GM03348 (cell line): ENCODE data around the gene WIZ.
"Not testable (repeated sequence)": the region's sequence is repeated elsewhere in the genome, so short reads cannot be mapped to it uniquely, and the experiment has no call there.

ENCODE experiments used
- DNase-seq: peaks from one replicate; pipeline ENCODE4 v3.0.0; 2012; ENCODE audit warnings: low spot score

Gene WIZ

DNA sequence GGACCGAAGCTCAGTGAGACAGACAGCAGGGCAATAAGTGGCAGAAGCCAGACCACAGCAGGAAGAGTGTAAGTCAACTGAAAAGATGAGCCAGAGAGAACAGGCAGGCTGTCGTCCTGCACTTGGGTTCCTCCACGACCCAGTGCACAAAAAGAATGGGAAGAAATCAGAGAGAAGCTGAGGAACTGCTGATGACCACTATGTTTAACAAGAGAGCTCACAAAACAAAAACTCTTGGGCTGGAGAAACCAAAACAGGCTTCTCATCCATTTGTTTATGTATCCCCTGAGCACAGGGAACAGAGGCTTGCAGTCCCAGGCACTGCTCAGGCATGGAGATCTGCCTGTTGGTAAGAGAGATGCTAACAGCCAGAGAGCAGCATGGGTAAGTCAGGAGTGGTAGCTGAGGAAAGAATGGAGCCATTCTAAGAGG is 45.0 kb downstream of the WIZ start:
- no peak for DNase-seq

DNA sequence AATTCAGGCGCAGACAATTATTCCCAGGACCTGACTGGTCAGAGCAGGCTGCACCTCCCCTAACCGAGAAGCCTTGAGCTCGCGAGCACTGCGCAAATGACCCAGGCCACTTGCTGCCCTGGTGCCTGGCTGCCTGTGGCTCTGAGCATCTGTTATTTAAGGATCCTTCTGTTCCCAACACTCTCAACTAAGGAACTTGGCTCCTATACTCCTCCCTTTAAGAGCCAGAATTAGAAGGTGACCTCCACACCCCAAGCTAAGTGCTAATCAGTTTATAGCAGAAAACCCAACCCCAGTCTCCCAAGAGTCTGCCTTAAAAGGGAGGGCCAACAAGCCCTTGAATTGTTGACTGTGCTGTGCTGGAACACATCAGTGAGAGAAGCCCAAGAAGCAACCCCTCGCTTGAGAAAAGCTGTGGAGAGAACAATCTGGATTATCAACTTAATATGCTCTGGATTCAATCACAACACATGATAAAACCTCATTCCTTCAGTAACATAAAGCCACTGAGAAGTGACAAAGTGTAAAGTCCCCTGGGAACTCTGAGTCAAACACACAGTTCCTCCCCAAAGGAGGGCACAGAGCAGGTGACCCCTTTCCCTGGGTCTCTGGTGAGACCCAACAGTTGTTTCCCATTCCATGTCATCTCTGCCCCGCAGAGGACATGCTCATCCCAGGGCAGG is 45.5 kb downstream of the WIZ start:
- no peak for DNase-seq

DNA sequence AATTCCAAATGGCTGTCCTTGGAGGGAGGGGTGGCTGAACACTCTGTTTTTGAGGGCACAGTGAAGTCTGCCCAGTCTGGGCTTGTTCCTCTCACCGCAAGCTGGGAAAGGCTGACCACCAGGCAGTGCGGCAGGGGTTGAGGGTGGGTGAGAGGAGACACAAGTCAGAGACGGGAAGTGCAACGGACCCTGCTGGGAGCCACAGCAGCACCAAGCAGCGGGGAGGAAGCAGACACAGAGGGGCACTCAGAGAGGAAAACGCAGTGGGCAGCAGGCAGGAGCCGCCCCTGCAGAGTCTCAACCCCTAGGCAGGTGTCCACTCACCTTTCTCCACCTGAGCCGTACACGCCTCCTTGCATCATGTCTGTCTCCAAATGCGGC is 46.6 kb downstream of the WIZ start:
- no peak for DNase-seq

DNA sequence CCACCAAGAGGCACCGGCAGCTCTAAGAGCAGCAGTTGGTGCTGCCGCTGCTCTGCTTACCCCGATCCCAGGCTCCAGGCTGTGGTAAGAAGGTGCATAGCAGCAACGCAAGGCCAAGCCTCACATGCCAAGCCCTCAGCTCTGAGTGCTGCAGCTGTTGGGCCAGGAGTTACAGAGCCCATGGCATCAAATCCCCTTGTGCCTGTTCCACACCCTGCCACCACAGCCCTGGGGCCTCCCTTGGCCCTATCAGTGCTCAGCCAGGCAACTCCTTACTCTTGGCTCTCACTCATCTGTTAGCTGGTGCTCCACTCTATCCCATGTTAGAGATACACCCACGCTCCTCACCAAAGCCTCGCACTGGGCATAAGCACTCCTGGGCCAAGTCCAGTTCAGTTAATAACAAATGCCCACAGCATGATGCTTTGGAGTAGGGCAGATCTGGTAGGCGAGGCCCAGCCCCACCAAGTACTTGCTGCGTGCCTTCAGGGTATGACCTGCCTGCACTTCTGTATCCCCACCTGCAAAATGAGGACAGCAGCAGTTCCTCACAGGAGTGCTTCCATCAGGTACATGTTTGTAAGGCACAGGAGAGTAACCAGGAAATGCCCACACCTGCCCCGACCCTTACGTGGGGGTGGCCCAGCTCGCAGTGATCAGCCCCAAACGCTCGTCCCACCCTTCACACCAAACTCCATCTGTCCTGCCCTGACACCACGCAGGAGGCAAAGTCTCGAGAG is 47.2 kb downstream of the WIZ start:
- no peak for DNase-seq

DNA sequence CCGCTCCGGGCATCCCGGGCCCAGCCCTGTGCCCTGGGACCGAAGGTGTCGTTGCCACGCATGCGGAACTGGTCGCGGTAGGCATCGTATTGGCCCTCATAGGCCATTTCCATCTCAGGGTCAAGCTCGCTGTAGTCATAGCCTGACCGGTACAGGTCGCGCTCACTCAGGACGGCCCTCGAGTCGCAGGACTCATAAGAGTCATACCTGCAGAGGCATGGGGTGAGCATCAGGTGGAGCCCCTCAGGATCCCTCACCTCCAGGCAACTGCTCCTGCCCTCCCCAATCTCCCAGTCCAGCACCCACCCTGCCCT is 48.4 kb downstream of the WIZ start:
- DNase-seq = no peak

DNA sequence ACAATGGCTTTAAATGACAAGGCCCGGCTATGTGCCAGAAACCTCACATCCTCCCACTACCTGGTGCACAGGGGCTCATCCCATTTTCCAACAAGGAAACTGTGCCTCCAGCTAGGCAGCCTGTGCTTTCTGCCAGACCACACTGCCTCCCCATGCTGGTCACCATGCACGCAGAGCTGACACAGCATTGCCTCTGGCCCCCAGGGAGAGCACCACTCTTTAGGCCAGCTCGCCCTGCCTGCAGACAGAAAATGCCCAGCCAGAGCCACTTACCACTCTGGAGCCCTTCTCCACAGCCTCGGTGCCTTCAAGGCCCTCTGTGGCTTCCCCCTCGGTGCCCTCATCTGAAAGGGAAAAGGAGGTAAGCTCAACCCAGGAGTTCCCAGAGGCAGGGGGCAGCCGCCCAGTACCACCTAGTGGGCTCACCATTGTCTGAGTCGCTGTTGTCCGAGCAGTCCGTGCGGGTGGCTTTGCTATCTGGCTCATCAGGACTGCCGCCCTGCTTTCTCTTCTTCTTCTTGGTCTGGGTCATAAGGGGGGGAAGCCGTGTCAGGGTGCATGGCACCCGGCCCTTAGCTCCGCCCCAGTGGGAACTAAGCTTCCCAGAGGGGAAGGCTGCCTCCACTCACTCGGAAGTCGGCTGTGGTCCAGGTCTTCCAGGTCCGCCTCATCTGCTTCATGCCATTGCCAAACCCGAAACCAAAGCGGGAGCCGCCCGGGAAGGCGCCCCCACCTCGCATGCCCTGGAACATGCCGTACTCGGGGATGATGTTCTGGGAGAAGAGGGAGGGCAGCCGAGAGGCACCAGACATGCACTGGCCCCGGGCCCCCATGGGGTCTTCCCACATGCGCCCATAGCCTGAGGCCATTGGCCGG is 49.0 kb downstream of the WIZ start:
- no peak for DNase-seq

DNA sequence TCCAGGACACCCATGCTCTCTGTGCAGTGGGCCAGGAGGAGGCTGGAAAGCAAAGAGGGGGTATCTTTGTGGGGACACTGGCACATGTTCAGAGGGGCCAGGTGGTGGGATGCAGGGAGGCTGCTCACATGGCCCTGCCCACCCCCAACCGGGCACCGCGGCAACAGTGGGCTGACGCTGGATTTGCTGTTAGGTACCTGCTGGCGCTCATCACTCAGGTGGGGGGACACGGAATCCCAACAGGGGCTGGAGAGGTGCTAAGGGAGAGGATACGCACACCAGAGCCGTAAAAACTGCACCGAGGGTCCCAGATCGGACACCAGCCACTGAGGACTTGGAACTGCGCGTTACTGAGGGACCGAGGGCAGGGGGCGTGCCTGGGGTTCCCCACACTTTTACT is 50.1 kb downstream of the WIZ start:
- no peak for DNase-seq

DNA sequence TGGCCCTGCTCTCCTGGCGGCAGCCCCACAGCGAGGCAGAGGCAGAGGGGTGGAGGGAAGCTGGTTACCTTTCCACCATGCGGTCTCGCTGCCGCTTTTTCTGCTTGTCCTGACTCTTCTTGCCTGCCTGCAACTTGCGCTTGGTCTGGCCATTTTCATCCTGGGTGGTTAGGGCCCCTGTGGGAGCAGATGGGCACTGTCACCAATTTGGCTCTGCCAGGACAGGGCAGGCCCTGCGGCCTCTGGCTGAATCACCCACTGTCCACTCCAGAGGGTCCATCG is 50.6 kb downstream of the WIZ start:
- no peak for DNase-seq

DNA sequence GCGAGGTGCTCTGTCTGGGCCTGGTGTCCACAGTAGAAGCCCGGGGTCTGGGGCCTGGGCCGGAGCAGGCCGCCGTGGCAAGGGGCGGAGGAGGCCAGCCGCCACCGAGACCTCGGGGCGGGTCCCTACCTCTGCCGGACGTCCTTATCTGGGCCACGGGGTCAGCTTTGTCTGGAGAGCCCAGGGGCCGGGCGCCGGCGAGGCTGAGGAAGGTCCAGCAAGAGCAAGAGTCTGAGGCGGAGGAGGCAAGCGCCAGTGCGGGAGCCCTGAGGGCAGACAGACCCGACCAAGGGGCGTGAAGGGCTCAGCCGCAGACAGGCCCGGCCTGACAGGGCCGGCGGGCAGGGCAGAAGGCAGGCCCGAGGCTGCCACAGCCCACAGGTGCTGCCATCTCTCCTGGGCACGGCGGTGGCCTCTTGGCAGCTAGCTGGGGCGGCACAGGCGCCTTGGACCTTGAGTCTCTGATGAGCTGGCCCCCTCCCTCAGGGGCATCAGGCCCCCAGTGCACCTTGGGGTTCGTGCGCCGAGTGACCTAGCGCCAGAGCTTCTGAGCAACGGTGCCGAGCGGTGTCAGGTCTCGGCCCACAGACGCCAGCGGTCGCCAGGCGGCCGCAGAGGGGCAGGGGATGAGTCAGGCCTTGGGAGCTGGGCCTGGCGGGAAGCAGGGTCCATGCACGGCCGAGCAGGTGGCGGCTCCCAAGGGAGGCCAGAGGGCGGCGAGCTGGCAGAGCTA is 51.1 kb downstream of the WIZ start:
- no peak for DNase-seq

DNA sequence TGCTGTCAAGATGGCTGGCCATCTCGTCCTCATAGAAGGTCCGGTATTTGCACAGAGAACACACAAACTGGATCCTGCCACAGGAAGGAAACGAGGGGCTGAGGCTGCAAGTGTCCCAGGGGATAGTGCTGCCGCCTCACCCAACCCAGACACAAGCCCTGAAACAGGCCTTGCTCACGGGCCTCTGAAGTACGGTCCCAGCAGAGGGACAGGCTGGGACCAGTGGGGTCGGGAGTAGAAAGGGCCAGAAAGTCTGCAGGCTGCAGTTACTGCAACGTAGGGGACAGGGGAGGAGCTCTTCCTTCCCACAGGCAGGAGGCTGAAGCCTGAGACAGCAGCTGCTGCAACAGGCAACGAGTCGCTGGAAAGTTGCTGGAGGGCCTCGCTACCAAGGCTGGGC is 52.0 kb downstream of the WIZ start:
- no peak for DNase-seq

DNA sequence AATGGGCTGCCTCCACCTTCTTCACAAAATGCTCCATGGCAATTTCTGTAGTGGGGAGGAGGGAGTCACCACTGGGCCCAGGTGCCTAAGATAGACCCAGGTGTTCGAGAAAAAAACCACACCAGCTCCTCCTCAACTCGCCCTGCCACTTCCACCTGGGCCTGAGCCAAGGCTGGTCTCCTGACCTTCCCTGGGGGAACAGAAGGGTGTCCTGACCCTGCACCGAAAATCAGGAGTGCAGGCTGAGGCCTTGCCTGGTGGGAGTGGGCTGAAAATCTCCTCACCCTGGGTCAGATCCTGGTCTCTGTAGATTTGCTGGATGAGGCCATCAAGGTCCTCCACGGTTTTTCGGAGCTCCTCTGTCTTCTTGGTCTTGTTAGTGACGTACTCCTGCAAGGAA is 52.5 kb downstream of the WIZ start:
- DNase-seq = no peak

DNA sequence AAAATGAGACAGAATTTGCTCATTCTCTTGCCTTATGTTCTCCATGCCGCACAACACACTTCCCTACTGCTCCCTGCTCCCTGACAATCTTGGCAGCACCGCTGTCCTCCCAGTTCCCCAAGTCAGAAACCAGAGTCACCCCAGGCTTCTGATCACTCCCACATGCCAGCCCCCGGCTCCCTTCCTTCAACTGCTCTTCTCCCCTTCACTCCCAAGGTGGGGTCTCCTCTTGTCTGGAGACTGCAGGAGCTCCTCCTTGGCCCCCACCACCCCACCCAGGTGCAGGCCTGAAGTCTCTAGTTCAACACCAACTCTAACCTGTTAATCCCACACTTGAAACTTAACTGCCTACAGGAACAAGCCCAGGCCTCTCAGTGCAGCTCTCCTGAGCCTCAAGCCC is 53.3 kb downstream of the WIZ start:
- DNase-seq = no peak

DNA sequence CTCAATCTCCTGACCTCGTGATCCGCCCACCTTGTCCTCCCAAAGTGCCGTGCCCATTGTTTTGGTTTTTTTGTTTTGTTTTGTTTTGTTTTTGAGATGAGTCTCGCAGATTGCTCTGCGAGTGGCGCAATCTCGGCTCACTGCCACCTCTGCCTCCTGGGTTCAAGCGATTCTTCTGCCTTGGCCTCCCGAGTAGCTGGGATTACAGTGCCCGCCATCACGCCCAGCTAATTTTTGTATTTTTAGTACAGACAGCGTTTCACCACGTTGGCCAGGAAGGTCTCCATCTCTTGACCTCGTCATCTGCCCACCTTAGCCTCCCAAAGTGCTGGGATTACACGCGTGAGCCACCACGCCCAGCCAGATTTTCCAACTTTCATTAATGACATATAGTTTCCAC is 54.5 kb downstream of the WIZ start:
- DNase-seq = not testable (repeated sequence)

DNA sequence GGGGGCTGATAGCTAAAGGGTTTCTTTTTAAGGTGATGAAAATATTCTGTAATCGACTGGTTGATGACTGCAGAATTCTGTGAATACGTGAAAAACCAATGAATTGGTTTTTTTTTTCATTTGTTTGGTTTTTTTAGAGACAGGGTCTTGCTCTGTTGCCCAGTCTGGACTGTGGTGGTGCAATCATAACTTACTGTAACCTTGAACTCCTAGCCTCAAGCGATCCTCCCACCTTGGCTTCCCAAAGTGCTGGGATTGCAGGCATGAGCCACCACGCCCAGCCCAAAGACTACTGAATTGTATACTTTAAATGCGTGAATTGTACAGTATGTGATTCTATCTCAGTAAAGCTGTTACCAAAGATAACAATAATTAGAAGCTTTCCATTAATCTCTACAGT is 55.3 kb downstream of the WIZ start:
- DNase-seq = no peak

DNA sequence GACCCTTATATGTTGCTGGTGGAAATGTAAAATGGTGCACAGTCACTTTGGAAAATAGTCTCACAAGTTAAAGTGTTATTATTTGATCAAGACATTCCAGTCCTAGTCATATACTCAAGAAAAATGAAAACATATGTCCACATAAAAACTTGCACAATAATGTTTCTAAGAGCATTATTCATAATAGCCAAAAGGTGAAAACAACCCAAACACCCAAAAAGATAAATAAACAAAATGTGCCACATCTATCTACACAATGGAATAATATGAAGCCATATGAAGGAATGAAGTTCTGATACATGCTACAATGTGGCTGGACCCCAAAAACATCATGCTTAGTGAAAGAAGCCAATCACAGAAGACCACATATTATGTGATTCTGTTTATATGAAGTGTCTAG is 55.8 kb downstream of the WIZ start:
- DNase-seq = no peak

DNA sequence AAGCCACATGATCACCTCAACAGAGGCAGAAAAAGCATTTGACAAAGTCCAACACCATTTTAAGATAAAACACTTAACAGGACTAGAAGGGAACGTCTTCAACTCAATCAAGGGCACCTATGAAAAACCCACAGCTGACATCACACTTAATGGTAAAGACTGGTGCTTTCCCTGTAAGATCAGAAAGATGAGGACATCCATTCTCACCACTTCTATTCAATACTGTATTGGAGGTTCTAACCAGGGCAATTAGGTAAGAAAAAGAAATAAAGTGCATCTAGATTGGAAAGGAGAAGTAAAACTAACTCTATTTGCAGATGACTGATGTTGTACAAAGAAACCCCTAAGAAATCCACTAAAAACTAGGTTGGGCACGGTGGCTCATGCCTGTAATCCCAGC is 58.9 kb downstream of the WIZ start:
- DNase-seq = no peak

DNA sequence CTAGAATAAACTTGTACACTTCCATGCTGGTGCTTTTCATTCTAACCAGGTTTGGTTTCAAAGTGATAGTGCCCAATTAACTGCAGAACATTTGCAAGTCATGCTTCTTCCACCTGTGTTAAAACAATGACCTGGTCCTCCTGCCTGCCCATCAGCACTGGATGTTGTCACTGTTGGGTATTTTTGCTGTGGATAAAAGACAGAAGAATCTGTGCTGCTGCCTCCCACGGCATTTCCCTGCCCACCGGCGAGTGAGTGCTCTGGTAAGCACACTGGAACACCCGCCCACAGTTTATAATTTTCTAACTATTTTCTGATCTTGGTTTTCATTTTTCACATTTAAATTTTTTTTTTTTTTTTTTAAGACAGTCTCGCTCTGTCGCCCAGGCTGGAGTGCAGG is 67.9 kb downstream of the WIZ start:
- no peak for DNase-seq

DNA sequence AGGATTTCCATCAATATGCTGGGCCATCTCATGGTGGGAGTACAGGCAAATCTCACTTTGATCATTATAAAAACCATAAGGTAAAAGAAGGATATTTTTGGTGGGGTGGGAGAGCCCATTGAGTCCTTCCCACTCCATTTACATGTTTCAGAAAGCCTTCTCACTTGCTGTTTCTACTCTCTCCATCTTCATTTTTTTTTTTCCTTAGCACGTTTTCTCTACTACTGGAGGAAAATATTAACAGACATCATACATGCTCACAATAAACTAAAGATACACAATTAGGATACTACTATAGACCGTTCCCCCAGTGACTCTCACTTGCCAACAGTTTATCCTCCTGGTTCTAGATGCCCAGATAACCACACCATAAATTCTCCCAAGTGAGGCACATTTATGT is 68.3 kb downstream of the WIZ start:
- DNase-seq = no peak

DNA sequence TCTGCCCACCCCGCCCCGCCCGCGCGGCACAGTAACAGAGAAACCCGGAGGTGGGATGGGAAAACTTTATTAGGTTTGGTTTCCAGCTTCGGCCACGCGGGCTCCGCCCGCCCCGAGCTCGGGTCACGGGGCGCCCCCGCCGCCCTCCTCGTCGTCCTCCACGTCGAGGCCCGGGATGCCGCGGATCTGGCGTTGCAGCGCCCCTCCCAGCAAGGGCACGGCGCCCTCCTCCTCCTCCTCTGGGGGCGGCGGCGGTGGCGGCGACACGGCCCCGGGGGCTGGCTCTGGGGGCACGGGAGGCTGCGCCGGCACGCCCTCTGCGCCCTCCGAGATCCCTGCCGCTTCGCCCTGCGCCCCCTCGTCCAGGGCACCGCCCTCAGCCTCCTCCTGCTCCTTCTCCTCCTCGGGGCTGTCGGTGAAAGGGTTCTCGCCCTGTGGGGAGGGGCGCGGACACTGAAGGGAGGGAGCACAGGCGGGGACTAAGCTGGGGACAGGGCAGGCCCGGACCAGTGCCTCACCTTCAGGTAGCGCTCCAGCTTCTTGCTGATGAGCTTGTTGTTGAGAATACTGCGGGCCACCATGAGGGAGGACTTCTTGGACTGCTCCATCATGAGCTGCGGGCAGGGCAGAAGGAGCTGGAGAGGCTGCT is 69.6 kb downstream of the WIZ start:
- DNase-seq = no peak

DNA sequence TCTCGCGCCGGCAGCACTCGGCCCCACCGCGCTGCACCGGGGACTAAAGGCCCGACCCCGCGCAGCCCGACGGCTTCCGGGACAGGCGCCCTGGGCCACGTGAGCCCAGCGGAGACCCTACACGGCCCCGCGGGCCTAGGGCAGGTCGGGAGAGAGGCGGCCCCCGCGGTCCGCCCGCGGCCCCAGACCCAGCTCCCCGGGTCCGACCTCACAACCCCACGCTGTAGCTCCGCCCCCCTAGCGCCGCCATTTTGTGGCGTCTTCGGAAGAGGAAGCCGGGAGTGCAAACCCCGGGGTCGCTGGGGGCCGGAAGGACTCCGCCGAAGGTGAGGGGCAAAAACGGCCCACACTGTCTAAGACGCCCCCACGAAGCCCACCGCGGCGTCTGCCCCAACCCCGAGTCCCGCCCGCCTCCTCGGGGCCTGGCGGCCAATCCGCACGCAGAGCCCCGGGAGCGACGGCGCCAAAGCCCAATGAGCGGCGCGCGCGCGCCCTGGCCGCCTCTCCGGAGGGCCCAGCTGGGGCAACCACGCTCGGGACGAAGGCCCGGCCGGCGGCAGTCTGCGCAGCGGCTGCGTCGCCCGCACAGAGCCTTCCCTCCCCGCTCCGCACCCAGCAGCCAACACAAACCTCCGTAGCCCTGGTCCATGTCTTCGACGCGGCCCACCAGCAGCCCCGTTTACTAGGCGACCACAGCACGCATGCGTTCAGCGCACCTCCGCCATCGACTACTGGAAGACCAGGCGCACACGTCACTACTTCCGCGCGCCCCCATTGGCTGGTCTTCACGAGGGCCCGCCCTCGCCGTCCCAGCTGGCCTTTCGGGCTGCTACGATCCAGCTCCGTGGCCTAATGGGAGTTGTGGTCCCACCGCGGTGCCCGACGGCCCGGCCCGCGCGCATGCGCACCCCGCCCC is 70.4 kb downstream of the WIZ start, which contains the start of gene AKAP8:
Gene AKAP8 (minus strand): TSS at position 705 of the 916 bp plus-strand sequence. CDS start 56 bp downstream, at position 649.
- peak; percentile 100 for DNase-seq

DNA sequence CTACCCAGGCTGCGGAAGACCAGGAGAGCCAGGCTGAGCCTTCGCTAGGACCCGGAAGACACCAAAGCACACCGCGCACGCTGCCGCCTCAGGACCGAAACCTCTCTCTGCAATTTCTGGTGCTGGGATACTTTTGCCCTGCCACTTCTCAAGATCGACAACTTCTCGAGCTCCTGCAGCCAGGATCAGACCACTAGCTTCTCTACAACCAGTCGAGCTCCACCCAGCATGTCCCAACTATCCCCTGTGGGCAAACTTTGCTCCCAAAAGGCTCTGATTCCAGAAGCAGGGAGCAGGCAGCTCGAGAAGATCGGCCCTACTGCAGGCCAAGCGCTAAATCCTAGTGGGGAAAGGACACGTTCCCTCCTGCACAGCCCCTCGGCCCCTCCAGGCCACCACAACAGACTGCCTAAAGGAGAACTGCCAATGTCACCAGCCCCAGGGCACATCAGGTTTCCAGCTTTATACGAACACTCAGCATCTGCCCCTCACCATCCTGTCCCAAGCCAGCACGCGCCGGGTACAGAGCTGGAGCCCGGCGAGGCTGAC is 71.1 kb downstream of the WIZ start:
- peak; percentile 67 for DNase-seq
